ENCODE results near the gene KDM4B.
A peak's percentile ranks its signal among the peaks of the same experiment; 100 is the strongest.

DNA sequence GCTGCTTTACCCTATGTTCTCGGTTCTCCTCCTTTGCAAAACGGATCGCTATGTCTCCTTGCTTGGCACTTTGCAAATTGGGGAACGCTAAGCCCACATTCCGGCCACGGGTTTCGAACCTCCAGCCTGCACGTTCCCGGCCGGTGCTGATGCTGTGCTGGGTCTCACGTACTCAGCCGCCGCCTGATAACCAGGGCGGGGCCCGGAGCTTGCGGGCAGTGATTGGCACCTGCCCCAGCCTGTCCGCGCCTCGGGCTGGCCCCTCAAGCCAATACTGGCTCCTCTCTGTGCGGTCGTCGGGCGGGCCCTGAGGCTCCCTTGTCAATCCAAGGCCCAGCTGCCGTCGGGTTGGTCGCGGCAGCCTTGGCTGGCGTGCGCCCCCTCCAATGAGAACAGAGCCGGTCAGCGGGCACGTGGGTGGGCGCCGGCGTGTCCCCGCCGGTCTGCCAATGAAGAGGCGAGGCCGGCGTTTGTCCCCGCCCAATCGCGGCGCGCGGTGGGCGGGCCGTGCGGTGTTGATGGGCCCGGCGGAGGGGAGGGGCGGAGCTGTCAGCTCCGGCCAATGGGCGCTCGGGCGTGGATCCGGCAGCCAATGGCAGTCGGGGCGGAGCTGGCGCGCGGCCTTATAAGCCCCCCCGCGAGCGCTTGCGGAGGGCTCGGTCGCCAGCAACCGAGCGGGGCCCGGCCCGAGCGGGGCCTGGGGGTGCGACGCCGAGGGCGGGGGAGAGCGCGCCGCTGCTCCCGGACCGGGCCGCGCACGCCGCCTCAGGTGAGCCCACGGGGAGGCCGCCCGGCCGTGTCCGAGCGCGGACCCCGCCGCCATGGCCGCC, at the start of gene KDM4B:
- TF ChIP-seq, protein P1, sequence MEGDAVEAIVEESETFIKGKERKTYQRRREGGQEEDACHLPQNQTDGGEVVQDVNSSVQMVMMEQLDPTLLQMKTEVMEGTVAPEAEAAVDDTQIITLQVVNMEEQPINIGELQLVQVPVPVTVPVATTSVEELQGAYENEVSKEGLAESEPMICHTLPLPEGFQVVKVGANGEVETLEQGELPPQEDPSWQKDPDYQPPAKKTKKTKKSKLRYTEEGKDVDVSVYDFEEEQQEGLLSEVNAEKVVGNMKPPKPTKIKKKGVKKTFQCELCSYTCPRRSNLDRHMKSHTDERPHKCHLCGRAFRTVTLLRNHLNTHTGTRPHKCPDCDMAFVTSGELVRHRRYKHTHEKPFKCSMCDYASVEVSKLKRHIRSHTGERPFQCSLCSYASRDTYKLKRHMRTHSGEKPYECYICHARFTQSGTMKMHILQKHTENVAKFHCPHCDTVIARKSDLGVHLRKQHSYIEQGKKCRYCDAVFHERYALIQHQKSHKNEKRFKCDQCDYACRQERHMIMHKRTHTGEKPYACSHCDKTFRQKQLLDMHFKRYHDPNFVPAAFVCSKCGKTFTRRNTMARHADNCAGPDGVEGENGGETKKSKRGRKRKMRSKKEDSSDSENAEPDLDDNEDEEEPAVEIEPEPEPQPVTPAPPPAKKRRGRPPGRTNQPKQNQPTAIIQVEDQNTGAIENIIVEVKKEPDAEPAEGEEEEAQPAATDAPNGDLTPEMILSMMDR (IDR thresholded peaks at IDR 0.05 in 2 of 3, conservative IDR thresholded peaks at IDR 0.05 in 1 of 3; ENCODE audit: borderline replicate concordance in 1 of 3, insufficient read depth in 1 of 3, low read depth in 2 of 3, low read length in 2 of 3), result no peak
- TF ChIP-seq ZNF274 (IDR thresholded peaks at IDR 0.05; ENCODE audit: low read depth, low read length) (no peak), TCF7L2 (IDR thresholded peaks at IDR 0.05; ENCODE audit: borderline replicate concordance, extremely low read depth, insufficient read depth, insufficient read length) (no peak), RAD21 (IDR thresholded peaks at IDR 0.05; ENCODE audit: low read depth) (no peak), EZH2 (IDR thresholded peaks at IDR 0.05) (no peak), SIN3A (IDR thresholded peaks at IDR 0.05; ENCODE audit: low read depth) (peak; percentile 54), POLR2AphosphoS5 (IDR thresholded peaks at IDR 0.05; ENCODE audit: low read depth, low read length) (peak; percentile 94), POLR2A (IDR thresholded peaks at IDR 0.05; ENCODE audit: borderline replicate concordance, extremely low read depth, insufficient read depth, insufficient read length) (peak; percentile 78), ZFX (IDR thresholded peaks at IDR 0.05) (no peak)
- TF ChIP-seq, protein P2, sequence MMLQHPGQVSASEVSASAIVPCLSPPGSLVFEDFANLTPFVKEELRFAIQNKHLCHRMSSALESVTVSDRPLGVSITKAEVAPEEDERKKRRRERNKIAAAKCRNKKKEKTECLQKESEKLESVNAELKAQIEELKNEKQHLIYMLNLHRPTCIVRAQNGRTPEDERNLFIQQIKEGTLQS (IDR thresholded peaks at IDR 0.05), result no peak
- TF ChIP-seq, protein P3, sequence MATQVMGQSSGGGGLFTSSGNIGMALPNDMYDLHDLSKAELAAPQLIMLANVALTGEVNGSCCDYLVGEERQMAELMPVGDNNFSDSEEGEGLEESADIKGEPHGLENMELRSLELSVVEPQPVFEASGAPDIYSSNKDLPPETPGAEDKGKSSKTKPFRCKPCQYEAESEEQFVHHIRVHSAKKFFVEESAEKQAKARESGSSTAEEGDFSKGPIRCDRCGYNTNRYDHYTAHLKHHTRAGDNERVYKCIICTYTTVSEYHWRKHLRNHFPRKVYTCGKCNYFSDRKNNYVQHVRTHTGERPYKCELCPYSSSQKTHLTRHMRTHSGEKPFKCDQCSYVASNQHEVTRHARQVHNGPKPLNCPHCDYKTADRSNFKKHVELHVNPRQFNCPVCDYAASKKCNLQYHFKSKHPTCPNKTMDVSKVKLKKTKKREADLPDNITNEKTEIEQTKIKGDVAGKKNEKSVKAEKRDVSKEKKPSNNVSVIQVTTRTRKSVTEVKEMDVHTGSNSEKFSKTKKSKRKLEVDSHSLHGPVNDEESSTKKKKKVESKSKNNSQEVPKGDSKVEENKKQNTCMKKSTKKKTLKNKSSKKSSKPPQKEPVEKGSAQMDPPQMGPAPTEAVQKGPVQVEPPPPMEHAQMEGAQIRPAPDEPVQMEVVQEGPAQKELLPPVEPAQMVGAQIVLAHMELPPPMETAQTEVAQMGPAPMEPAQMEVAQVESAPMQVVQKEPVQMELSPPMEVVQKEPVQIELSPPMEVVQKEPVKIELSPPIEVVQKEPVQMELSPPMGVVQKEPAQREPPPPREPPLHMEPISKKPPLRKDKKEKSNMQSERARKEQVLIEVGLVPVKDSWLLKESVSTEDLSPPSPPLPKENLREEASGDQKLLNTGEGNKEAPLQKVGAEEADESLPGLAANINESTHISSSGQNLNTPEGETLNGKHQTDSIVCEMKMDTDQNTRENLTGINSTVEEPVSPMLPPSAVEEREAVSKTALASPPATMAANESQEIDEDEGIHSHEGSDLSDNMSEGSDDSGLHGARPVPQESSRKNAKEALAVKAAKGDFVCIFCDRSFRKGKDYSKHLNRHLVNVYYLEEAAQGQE (IDR thresholded peaks at IDR 0.05; ENCODE audit: low read depth), result no peak

All from HCT116 (cell line).